ENCODE data around the gene DDHD1.
"Not testable (repeated sequence)": the region's sequence is repeated elsewhere in the genome, so short reads cannot be mapped to it uniquely, and the experiment has no call there.

Gene DDHD1

GRCh38 chr14:53144244-53144643, 8.9 kb downstream of the DDHD1 start:
- no peak for TF ChIP-seq GABPA (IDR thresholded peaks at IDR 0.05; ENCODE audit: low read depth)
- TF ChIP-seq CTCF (IDR thresholded peaks at IDR 0.05; ENCODE audit: insufficient read depth, low read length) = no peak
- TF ChIP-seq SPI1 (IDR thresholded peaks at IDR 0.05; ENCODE audit: borderline replicate concordance, low read depth) = no peak
- TF ChIP-seq POLR2AphosphoS5 (IDR thresholded peaks at IDR 0.05; ENCODE audit: low read depth) = no peak
- no peak for TF ChIP-seq REST (IDR thresholded peaks at IDR 0.05; ENCODE audit: insufficient replicate concordance, low read depth)
- no peak overlapping the region for H3K4me3 ChIP-seq (replicated peaks; ENCODE audit: insufficient read depth, low read length)
- no peaks in the 10 kb centered on the region for H3K27me3 ChIP-seq (ENCODE audit: insufficient read depth, poor library complexity, severe bottlenecking)
- no peak overlapping the region for H3K27ac ChIP-seq (replicated peaks)
- no peak for DNase-seq (ENCODE audit: low read depth in 1 of 2, low spot score in 1 of 2)

- Histone ChIP-seq H3K27ac (replicated peaks) (no peak overlapping the region), H3K4me3 (replicated peaks; ENCODE audit: insufficient read depth, low read length) (no peak overlapping the region), H3K27me3 (ENCODE audit: insufficient read depth, poor library complexity, severe bottlenecking) (no peaks in the 10 kb centered on the region)
- TF ChIP-seq GABPA (IDR thresholded peaks at IDR 0.05; ENCODE audit: low read depth) (no peak), POLR2AphosphoS5 (IDR thresholded peaks at IDR 0.05; ENCODE audit: low read depth) (no peak), REST (IDR thresholded peaks at IDR 0.05; ENCODE audit: insufficient replicate concordance, low read depth) (no peak), CTCF (IDR thresholded peaks at IDR 0.05; ENCODE audit: insufficient read depth, low read length) (no peak), SPI1 (IDR thresholded peaks at IDR 0.05; ENCODE audit: borderline replicate concordance, low read depth) (no peak)
- DNase-seq (ENCODE audit: low read depth in 1 of 2, low spot score in 1 of 2) = no peak
These were observed 12.5 kb downstream of the DDHD1 start for GRCh38 chr14:53140585-53140984.

GRCh38 chr14:53137568-53138203, 15.4 kb downstream of the DDHD1 start:
- TF ChIP-seq POLR2AphosphoS5 (IDR thresholded peaks at IDR 0.05; ENCODE audit: low read depth) (no peak), SPI1 (IDR thresholded peaks at IDR 0.05; ENCODE audit: borderline replicate concordance, low read depth) (no peak), REST (IDR thresholded peaks at IDR 0.05; ENCODE audit: insufficient replicate concordance, low read depth) (no peak), GABPA (IDR thresholded peaks at IDR 0.05; ENCODE audit: low read depth) (no peak), CTCF (IDR thresholded peaks at IDR 0.05; ENCODE audit: insufficient read depth, low read length) (no peak)
- Histone ChIP-seq H3K4me3 (replicated peaks; ENCODE audit: insufficient read depth, low read length) (no peak overlapping the region), H3K27me3 (ENCODE audit: insufficient read depth, poor library complexity, severe bottlenecking) (no peaks in the 10 kb centered on the region), H3K27ac (replicated peaks) (no peak overlapping the region)
- DNase-seq (ENCODE audit: low read depth in 1 of 2, low spot score in 1 of 2) = no peak

GRCh38 chr14:53130491-53130890, 22.6 kb downstream of the DDHD1 start:
- H3K27me3 ChIP-seq (ENCODE audit: insufficient read depth, poor library complexity, severe bottlenecking); H3K27ac ChIP-seq (replicated peaks); H3K4me3 ChIP-seq (replicated peaks; ENCODE audit: insufficient read depth, low read length); DNase-seq (ENCODE audit: low read depth in 1 of 2, low spot score in 1 of 2): not testable (repeated sequence)

Measured in HL-60 (cell line).